ENCODE measurements around the gene KRT77.

The KRT77 gene

GRCh38 chr12:52666471-52666870 is 36.9 kb downstream of the KRT77 start:
- TF ChIP-seq EZH2 (optimal IDR thresholded peaks at IDR 0.05; ENCODE audit: low read depth, low read length) = no peak
- TF ChIP-seq CTCF (IDR thresholded peaks at IDR 0.05; ENCODE audit: low read length) = no peak
- no peak for TF ChIP-seq EZH2phosphoT487 (IDR thresholded peaks at IDR 0.05; ENCODE audit: low read length)
- H3K4me2 ChIP-seq (ENCODE audit: low read depth, low read length) = no peak overlapping the region
- no peak overlapping the region for H3K9ac ChIP-seq (ENCODE audit: low read length)

GRCh38 chr12:52663420-52663819 is 39.9 kb downstream of the KRT77 start:
- no peaks in the 10 kb centered on the region for H3F3A ChIP-seq (ENCODE audit: insufficient read depth, low read length)
- no peaks in the 10 kb centered on the region for H3K9me3 ChIP-seq (replicated peaks; ENCODE audit: insufficient read depth, low read length)
- no peak overlapping the region for H2AFZ ChIP-seq (ENCODE audit: low read length)
- no peak for TF ChIP-seq EZH2phosphoT487 (IDR thresholded peaks at IDR 0.05; ENCODE audit: low read length)
- TF ChIP-seq EZH2 (optimal IDR thresholded peaks at IDR 0.05; ENCODE audit: low read depth, low read length) = no peak
- TF ChIP-seq CTCF (IDR thresholded peaks at IDR 0.05; ENCODE audit: low read length) = no peak
- H4K20me1 ChIP-seq (ENCODE audit: insufficient read depth, low read length) = no peaks in the 10 kb centered on the region
- H3K4me2 ChIP-seq (ENCODE audit: low read depth, low read length) = no peak overlapping the region
- no peaks in the 10 kb centered on the region for H3K79me2 ChIP-seq (ENCODE audit: low read length)
- no peak overlapping the region for H3K4me3 ChIP-seq (ENCODE audit: low read length)
- no peaks in the 10 kb centered on the region for H3K9me2 ChIP-seq (replicated peaks; ENCODE audit: insufficient read depth, low read length)
- no peaks in the 10 kb centered on the region for H3K36me3 ChIP-seq (replicated peaks; ENCODE audit: insufficient read depth, low read length)
- no peak overlapping the region for H3K27ac ChIP-seq (ENCODE audit: low read length)
- H3K27me3 ChIP-seq (replicated peaks; ENCODE audit: insufficient read depth, low read length) = peaks cover 47% of the 10 kb centered on the region
- no peak for DNase-seq
- no peak overlapping the region for H3K9ac ChIP-seq (ENCODE audit: low read length)
- no peaks in the 10 kb centered on the region for H3K4me1 ChIP-seq (ENCODE audit: low read length)

More at GRCh38 chr12:52666471-52666870, 36.9 kb downstream of the KRT77 start:
- no peaks in the 10 kb centered on the region for H4K20me1 ChIP-seq (ENCODE audit: insufficient read depth, low read length)
- H3K9me2 ChIP-seq (replicated peaks; ENCODE audit: insufficient read depth, low read length) = no peaks in the 10 kb centered on the region
- H3K27me3 ChIP-seq (replicated peaks; ENCODE audit: insufficient read depth, low read length) = peaks cover 65% of the 10 kb centered on the region
- no peaks in the 10 kb centered on the region for H3K9me3 ChIP-seq (replicated peaks; ENCODE audit: insufficient read depth, low read length)
- no peaks in the 10 kb centered on the region for H3K79me2 ChIP-seq (ENCODE audit: low read length)
- no peak overlapping the region for H3K4me3 ChIP-seq (ENCODE audit: low read length)
- H3K27ac ChIP-seq (ENCODE audit: low read length) = no peak overlapping the region
- no peaks in the 10 kb centered on the region for H3K4me1 ChIP-seq (ENCODE audit: low read length)
- no peaks in the 10 kb centered on the region for H3F3A ChIP-seq (ENCODE audit: insufficient read depth, low read length)
- no peaks in the 10 kb centered on the region for H3K36me3 ChIP-seq (replicated peaks; ENCODE audit: insufficient read depth, low read length)
- no peak for DNase-seq
- no peak overlapping the region for H2AFZ ChIP-seq (ENCODE audit: low read length)

- no peak overlapping the region for H3K9ac ChIP-seq (ENCODE audit: low read length)
- DNase-seq = no peak
- TF ChIP-seq EZH2 (optimal IDR thresholded peaks at IDR 0.05; ENCODE audit: low read depth, low read length) = no peak
- TF ChIP-seq CTCF (IDR thresholded peaks at IDR 0.05; ENCODE audit: low read length) = no peak
- TF ChIP-seq EZH2phosphoT487 (IDR thresholded peaks at IDR 0.05; ENCODE audit: low read length) = no peak
- H3K4me2 ChIP-seq (ENCODE audit: low read depth, low read length) = no peak overlapping the region
- H3K36me3 ChIP-seq (replicated peaks; ENCODE audit: insufficient read depth, low read length) = no peaks in the 10 kb centered on the region
- H3K4me3 ChIP-seq (ENCODE audit: low read length) = no peak overlapping the region
- no peaks in the 10 kb centered on the region for H3K9me2 ChIP-seq (replicated peaks; ENCODE audit: insufficient read depth, low read length)
- peaks cover 47% of the 10 kb centered on the region for H3K27me3 ChIP-seq (replicated peaks; ENCODE audit: insufficient read depth, low read length)
- H2AFZ ChIP-seq (ENCODE audit: low read length) = no peak overlapping the region
- no peaks in the 10 kb centered on the region for H3K9me3 ChIP-seq (replicated peaks; ENCODE audit: insufficient read depth, low read length)
- H3K4me1 ChIP-seq (ENCODE audit: low read length) = no peaks in the 10 kb centered on the region
- no peaks in the 10 kb centered on the region for H4K20me1 ChIP-seq (ENCODE audit: insufficient read depth, low read length)
- H3K79me2 ChIP-seq (ENCODE audit: low read length) = no peaks in the 10 kb centered on the region
- no peaks in the 10 kb centered on the region for H3F3A ChIP-seq (ENCODE audit: insufficient read depth, low read length)
- H3K27ac ChIP-seq (ENCODE audit: low read length) = no peak overlapping the region
Measured at GRCh38 chr12:52662918-52663229, 40.5 kb downstream of the KRT77 start.
